Heart right ventricle (tissue), 16 donors: Measurements from ENCODE around the gene TCF4. TPM values are rescaled to one million over a fixed set of nuclear protein-coding genes. Genes with fewer than 3 reads are reported as not detected.

ENCODE experiments used
- ATAC-seq, 8 donors: fragments of 200-7000 bp; cut with Tn5 transposase; one replicate each; pipeline ENCODE4 v1.9.1; 2020; ENCODE audit warnings: mild to moderate bottlenecking in 8 of 8, moderate library complexity in 8 of 8, moderate number of reproducible peaks in 1 of 8
- DNase-seq, 2 donors: peaks; one replicate each; pipeline ENCODE4 v3.0.0-alpha.2; 2020
- H3K27ac ChIP-seq, 10 donors: fragments of 200-600 bp; sonication (generic) in 2 of 10; one replicate each; pipeline versions ENCODE4 v1.5.0 to v1.8.0; 2020 to 2022; ENCODE audit warnings: mild to moderate bottlenecking in 3 of 10
- H3K27me3 ChIP-seq, 7 donors: fragments of 200-600 bp; one replicate each; pipeline ENCODE4 v1.8.0; 2021 to 2022; ENCODE audit warnings: mild to moderate bottlenecking in 2 of 7
- H3K36me3 ChIP-seq, 9 donors: fragments of 200-600 bp; sonication (generic) in 1 of 9; one replicate each; pipeline versions ENCODE4 v1.5.0 to v1.8.0; 2020 to 2022; ENCODE audit warnings: mild to moderate bottlenecking in 2 of 9
- H3K4me1 ChIP-seq, 9 donors: fragments of 200-600 bp; sonication (generic) in 1 of 9; one replicate each; pipeline versions ENCODE4 v1.5.0 to v1.8.0; 2020 to 2022; ENCODE audit warnings: mild to moderate bottlenecking in 4 of 9
- H3K4me3 ChIP-seq, 10 donors: fragments of 200-600 bp; sonication (generic) in 2 of 10; one replicate each; pipeline versions ENCODE4 v1.5.0 to v1.8.0; 2020 to 2022; ENCODE audit warnings: mild to moderate bottlenecking in 7 of 10, moderate library complexity in 2 of 10
- H3K9me3 ChIP-seq, 11 donors: fragments of 200-600 bp in 10 of 11; sonication (generic) in 2 of 11; one replicate each; pipeline versions ENCODE4 v1.5.0 to v1.8.0; 2013 to 2022; ENCODE audit warnings: mild to moderate bottlenecking in 2 of 11, control low read depth in 1 of 11, moderate library complexity in 1 of 11
- WGBS, 2 donors: extraction: QIAGEN DNeasy Blood & Tissue Kit; methylation state at CpG; one replicate each; pipeline ENCODE4 v1.1.7; 2013; ENCODE audit warnings: inconsistent platforms in 1 of 2; 5-methylcytosine and 5-hydroxymethylcytosine counted together
- intact Hi-C, 10 donors: fragments of 100-400 bp; cut with DNase I; formaldehyde crosslinking; loops; one replicate each; pipeline versions ENCODE4 v1.11.1 to v1.14.2; 2022
- polyA plus RNA-seq, 2 donors: library from polyadenylated mRNA; stranded (reverse); fragments of 200-250 nt; gene quantifications; one replicate each; pipeline ENCODE4 v1.2.3, GENCODE V29; 2013
- total RNA-seq, 10 donors: library from RNA; stranded (reverse); fragmentation: NEBNext Ultra II Directional in 3 of 10; extraction: Animal tissue kit (Norgen Biotek cat#: 25700) in 3 of 10; gene quantifications; one replicate each; pipeline versions ENCODE4 v1.2.1 to v1.2.4, GENCODE V29; 2021 to 2023
- TF ChIP-seq, protein P1 (sequence below), 9 donors: fragments of 200-600 bp; sonication (generic) in 2 of 9; IDR thresholded peaks; one replicate each; pipeline versions ENCODE4 v1.5.0 to v1.8.0; 2021 to 2022; ENCODE audit warnings: antibody characterized with exemption in 9 of 9, mild to moderate bottlenecking in 5 of 9, moderate library complexity in 1 of 9
- donor health status: Arrhythmogenic right ventricular cardiomyopathy.
- donor health status: ischemic (EF 13 %, LVEDD 7.1; RV severe dilation, severe dysfunction).
- donor health status: healthy with polysubstance abuse.
- donor health status: DM: no; HTN: yes; CAD: no.
- donor health status: DM: no; HTN: no; CAD: no.
- donor health status: ischemic (EF 25% LVEDD 6.9; RV normal size, moderate dysfunction).
- donor health status: ischemic (EF 25% LVEDD 5.7; RV mildly dilated, moderate dysfunction).
- donor health status: healthy.
- donor health status: DM: yes; HTN: yes; CAD: no.
- donor health status: Ischemic cardiomyopathy.
- donor health status: ischemic (EF 35%, LVEDD 5.7; RV mildly dilated, moderate dysfunction).
- donor health status: nonischemic (EF 11% LVEDD 7.7; RV severe dilation, severe dysfunction).
- donor health status: DM: yes; HTN: yes; CAD: no.
- donor health status: PGD.
- donor health status: ischemic (EF 29% LVEDD 5.4; RV normal size, mild dysfunction).
- donor health status: nonischemic (EF 23%, LVEDD 6.1; RV moderate dilation, normal function).

The TCF4 gene
- total and polyA plus RNA-seq, 12 donors, result 12.6 to 90.1 (median 65.5) TPM

GRCh38 chr18:55573386-55573785 is 14.6 kb downstream of the TCF4 start:
- intact Hi-C loops, result no loop called here
- Histone ChIP-seq H3K4me1 (peaks cover 0 to 57% (median 7%) of the 10 kb centered on the region in 9 donors), H3K4me3 (no peak overlapping the region), H3K36me3 (peaks cover 0 to 10% (median 0%) of the 10 kb centered on the region in 9 donors), H3K27me3 (no peaks in the 10 kb centered on the region), H3K27ac (no peak overlapping the region), H3K9me3 (no peaks in the 10 kb centered on the region)
- no peak for DNase-seq
- ATAC-seq, result no peak
- 94 to 96% methylated on average over 2 of the region's 2 CpGs for WGBS, 2 donors
- TF ChIP-seq, protein P1, sequence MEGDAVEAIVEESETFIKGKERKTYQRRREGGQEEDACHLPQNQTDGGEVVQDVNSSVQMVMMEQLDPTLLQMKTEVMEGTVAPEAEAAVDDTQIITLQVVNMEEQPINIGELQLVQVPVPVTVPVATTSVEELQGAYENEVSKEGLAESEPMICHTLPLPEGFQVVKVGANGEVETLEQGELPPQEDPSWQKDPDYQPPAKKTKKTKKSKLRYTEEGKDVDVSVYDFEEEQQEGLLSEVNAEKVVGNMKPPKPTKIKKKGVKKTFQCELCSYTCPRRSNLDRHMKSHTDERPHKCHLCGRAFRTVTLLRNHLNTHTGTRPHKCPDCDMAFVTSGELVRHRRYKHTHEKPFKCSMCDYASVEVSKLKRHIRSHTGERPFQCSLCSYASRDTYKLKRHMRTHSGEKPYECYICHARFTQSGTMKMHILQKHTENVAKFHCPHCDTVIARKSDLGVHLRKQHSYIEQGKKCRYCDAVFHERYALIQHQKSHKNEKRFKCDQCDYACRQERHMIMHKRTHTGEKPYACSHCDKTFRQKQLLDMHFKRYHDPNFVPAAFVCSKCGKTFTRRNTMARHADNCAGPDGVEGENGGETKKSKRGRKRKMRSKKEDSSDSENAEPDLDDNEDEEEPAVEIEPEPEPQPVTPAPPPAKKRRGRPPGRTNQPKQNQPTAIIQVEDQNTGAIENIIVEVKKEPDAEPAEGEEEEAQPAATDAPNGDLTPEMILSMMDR (IDR thresholded peaks at IDR 0.05), result no peak

- ATAC-seq (no peak), DNase-seq (no peak)
- intact Hi-C loops, result no loop called here
- Histone ChIP-seq H3K36me3 (peaks cover 0 to 10% (median 0%) of the 10 kb centered on the region in 9 donors), H3K4me3 (no peak overlapping the region), H3K27me3 (no peaks in the 10 kb centered on the region), H3K4me1 (peaks cover 0 to 45% (median 7%) of the 10 kb centered on the region in 9 donors), H3K27ac (no peak overlapping the region), H3K9me3 (peaks cover 0 to 10% (median 0%) of the 10 kb centered on the region in 11 donors)
- TF ChIP-seq, protein P1 (IDR thresholded peaks at IDR 0.05), result no peak
Measured at GRCh38 chr18:55570966-55571365, 17.0 kb downstream of the TCF4 start.

DNA sequence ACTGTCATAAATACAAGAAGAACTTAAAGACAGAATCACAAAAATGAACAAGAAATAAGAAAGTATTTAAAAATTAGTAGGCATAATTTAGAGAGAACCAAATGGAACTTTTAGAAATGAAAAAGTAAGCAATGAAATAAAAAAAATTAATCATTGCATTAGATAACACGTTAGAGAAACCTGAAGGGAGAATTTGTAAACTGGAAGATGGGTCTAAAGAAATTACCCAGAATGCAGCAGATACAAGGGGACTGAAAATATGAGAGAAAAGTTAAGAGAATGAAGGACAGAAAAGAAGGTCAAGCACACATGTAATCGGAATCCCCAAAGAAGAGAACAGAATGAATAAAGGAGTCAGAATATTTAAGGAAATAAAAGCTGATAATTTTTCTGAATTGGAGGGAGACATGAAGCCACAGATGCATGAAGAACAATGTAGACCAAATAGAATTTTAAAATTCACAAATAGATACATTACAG is 21.5 kb downstream of the TCF4 start:
- intact Hi-C loops, result no loop called here
- no peak overlapping the region for H3K27ac ChIP-seq
- TF ChIP-seq, protein P1 (IDR thresholded peaks at IDR 0.05), result no peak
- H3K4me3 ChIP-seq, result no peak overlapping the region
- H3K27me3 ChIP-seq, result no peaks in the 10 kb centered on the region
- DNase-seq (no peak), ATAC-seq (no peak)
- WGBS, 2 donors, result 95 to 99% methylated on average over 2 of the region's 2 CpGs
- peaks cover 0 to 21% (median 4%) of the 10 kb centered on the region in 11 donors for H3K9me3 ChIP-seq
- H3K4me1 ChIP-seq, result peaks cover 0 to 27% (median 4%) of the 10 kb centered on the region in 9 donors
- H3K36me3 ChIP-seq, result peaks cover 0 to 11% (median 0%) of the 10 kb centered on the region in 9 donors

GRCh38 chr18:55559739-55560138 is 28.3 kb downstream of the TCF4 start:
- H3K36me3 ChIP-seq, result peaks cover 0 to 9% (median 0%) of the 10 kb centered on the region in 9 donors
- H3K4me1 ChIP-seq, result peaks cover 0 to 32% (median 4%) of the 10 kb centered on the region in 9 donors
- H3K4me3 ChIP-seq, result no peak overlapping the region
- WGBS, 2 donors, result 50 to 61% methylated on average over 2 of the region's 2 CpGs
- H3K27me3 ChIP-seq, result no peaks in the 10 kb centered on the region
- H3K27ac ChIP-seq, result peak overlapping the region in 2 of 10 donors; percentile 13 to 14
- H3K9me3 ChIP-seq, result peaks cover 0 to 10% (median 4%) of the 10 kb centered on the region in 11 donors
- TF ChIP-seq, protein P1 (IDR thresholded peaks at IDR 0.05), result no peak
- ATAC-seq (peak in 5 of 8 donors; percentile 42 to 86 (median 71)), DNase-seq (peak; percentile 25 to 71)
- intact Hi-C loops, result loop anchor here in 1 of 10 donors (5.0 kb wide), 1 partner anchor 37 kb away; no protein-coding TSS in a partner anchor
